Islet precursor cell (in vitro differentiated cells): ENCODE data around the gene MYL9.

Experiments used
- DNase-seq: peaks from one replicate; pipeline ENCODE4 v3.0.0-alpha.2; 2018

MYL9 gene

GRCh38 chr20:36526521-36527011 is 14.8 kb upstream of the MYL9 start:
- no peak for DNase-seq

GRCh38 chr20:36527331-36528125 is 13.8 kb upstream of the MYL9 start:
- DNase-seq: no peak

GRCh38 chr20:36528176-36528874 is 13.0 kb upstream of the MYL9 start:
- no peak for DNase-seq

- no peak for DNase-seq
These were observed 12.4 kb upstream of the MYL9 start for GRCh38 chr20:36528875-36529417.

GRCh38 chr20:36532388-36532787 is 8.9 kb upstream of the MYL9 start:
- peak; percentile 53 for DNase-seq

- no peak for DNase-seq
These were observed 8.5 kb upstream of the MYL9 start for GRCh38 chr20:36532822-36533221.

GRCh38 chr20:36538026-36538722 is 3.1 kb upstream of the MYL9 start:
- DNase-seq: no peak

- DNase-seq: no peak
These were observed 638 bp upstream of the MYL9 start for GRCh38 chr20:36540551-36541211.

GRCh38 chr20:36541768-36542488 is 609 bp downstream of the MYL9 start:
- DNase-seq: peak; percentile 91

GRCh38 chr20:36542516-36543183 is 1.3 kb downstream of the MYL9 start:
- DNase-seq: no peak

GRCh38 chr20:36543184-36544133 is 2.1 kb downstream of the MYL9 start:
- no peak for DNase-seq

- DNase-seq: no peak
These were observed 3.1 kb downstream of the MYL9 start for GRCh38 chr20:36544134-36545018.

- no peak for DNase-seq
These were observed 4.9 kb downstream of the MYL9 start for GRCh38 chr20:36546111-36546736.

GRCh38 chr20:36547186-36548005 is 6.1 kb downstream of the MYL9 start:
- DNase-seq: peak; percentile 34

GRCh38 chr20:36548006-36548315 is 6.6 kb downstream of the MYL9 start:
- DNase-seq: peak; percentile 66

GRCh38 chr20:36548704-36549627 is 7.6 kb downstream of the MYL9 start:
- no peak for DNase-seq

GRCh38 chr20:36549628-36549941 is 8.3 kb downstream of the MYL9 start:
- no peak for DNase-seq
